DMS 273 (cell line): ENCODE measurements around the gene EPB41L4A.

Experiments
- DNase-seq: peaks from one replicate; lab custom pipeline; 2025; ENCODE audit not compliant: unreplicated experiment; lab: John Stamatoyannopoulos, UW

EPB41L4A gene

GRCh38 chr5:112356178-112356956 lies 62.7 kb downstream of the EPB41L4A start:
- no peak for DNase-seq

GRCh38 chr5:112355058-112355685 lies 63.9 kb downstream of the EPB41L4A start:
- DNase-seq = no peak

- no peak for DNase-seq
Observed at GRCh38 chr5:112353678-112354077, 65.4 kb downstream of the EPB41L4A start.

- no peak for DNase-seq
Observed at GRCh38 chr5:112351225-112351624, 67.9 kb downstream of the EPB41L4A start.

- no peak for DNase-seq
Observed at GRCh38 chr5:112350626-112351025, 68.5 kb downstream of the EPB41L4A start.

- no peak for DNase-seq
Observed at GRCh38 chr5:112349371-112349770, 69.7 kb downstream of the EPB41L4A start.

- DNase-seq = no peak
Observed at GRCh38 chr5:112348915-112349314, 70.2 kb downstream of the EPB41L4A start.

GRCh38 chr5:112348387-112348786 lies 70.7 kb downstream of the EPB41L4A start:
- no peak for DNase-seq

- DNase-seq = no peak
Observed at GRCh38 chr5:112346411-112347044, 72.5 kb downstream of the EPB41L4A start.

- DNase-seq = no peak
Observed at GRCh38 chr5:112344540-112344939, 74.5 kb downstream of the EPB41L4A start.

- no peak for DNase-seq
Observed at GRCh38 chr5:112342389-112342788, 76.7 kb downstream of the EPB41L4A start.

- no peak for DNase-seq
Observed at GRCh38 chr5:112339761-112340160, 79.3 kb downstream of the EPB41L4A start.

GRCh38 chr5:112338681-112339337 lies 80.3 kb downstream of the EPB41L4A start:
- DNase-seq = no peak

GRCh38 chr5:112333331-112333781 lies 85.7 kb downstream of the EPB41L4A start:
- no peak for DNase-seq

GRCh38 chr5:112331892-112332291 lies 87.2 kb downstream of the EPB41L4A start:
- DNase-seq = no peak

GRCh38 chr5:112329419-112330090 lies 89.5 kb downstream of the EPB41L4A start:
- no peak for DNase-seq

GRCh38 chr5:112323166-112323565 lies 95.9 kb downstream of the EPB41L4A start:
- no peak for DNase-seq

GRCh38 chr5:112320408-112320807 lies 98.7 kb downstream of the EPB41L4A start:
- DNase-seq = no peak

- no peak for DNase-seq
Observed at GRCh38 chr5:112318346-112318745, 100.7 kb downstream of the EPB41L4A start.

- DNase-seq = no peak
Observed at GRCh38 chr5:112317866-112318265, 101.2 kb downstream of the EPB41L4A start.

GRCh38 chr5:112316731-112317130 lies 102.3 kb downstream of the EPB41L4A start:
- no peak for DNase-seq
